MM.1S (cell line): ENCODE data around the gene GNPDA2.

Source experiments
- DNase-seq: peaks from one replicate; pipeline ENCODE4 v3.0.0-alpha.2; 2015
- H2AFZ ChIP-seq: fragments of 300-600 bp; sonication (generic); 2 replicates; pipeline ENCODE4 v1.6.0; 2016; ENCODE audit warnings: antibody characterized with exemption, low read length
- H3F3A ChIP-seq: fragments of 300-600 bp; sonication (generic); 2 replicates; pipeline ENCODE4 v1.6.1; 2016; ENCODE audit warnings: mild to moderate bottlenecking, antibody characterized with exemption, low read length, moderate library complexity, mixed read lengths; ENCODE audit not compliant: insufficient read depth
- H3K27ac ChIP-seq: fragments of 300-600 bp; sonication (generic); 2 replicates; pipeline ENCODE4 v1.5.1; 2016; ENCODE audit warnings: mild to moderate bottlenecking, low read length
- H3K27me3 ChIP-seq: fragments of 300-600 bp; sonication (generic); replicated peaks from 2 replicates; pipeline ENCODE4 v1.6.0; 2016; ENCODE audit warnings: low read length; ENCODE audit not compliant: insufficient read depth
- H3K36me3 ChIP-seq: fragments of 300-600 bp; sonication (generic); replicated peaks from 2 replicates; pipeline ENCODE4 v1.6.1; 2016; ENCODE audit warnings: mild to moderate bottlenecking, low read length, mixed read lengths; ENCODE audit not compliant: insufficient read depth
- H3K4me1 ChIP-seq: fragments of 300-600 bp; sonication (generic); 2 replicates; pipeline ENCODE4 v1.6.1; 2016; ENCODE audit warnings: low read length, mixed read lengths
- H3K4me2 ChIP-seq: fragments of 300-600 bp; sonication (generic); 2 replicates; pipeline ENCODE4 v1.6.0; 2016; ENCODE audit warnings: low read depth, low read length
- H3K4me3 ChIP-seq: fragments of 300-600 bp; sonication (generic); 2 replicates; pipeline ENCODE4 v1.5.1; 2016; ENCODE audit warnings: low read length, mixed read lengths
- H3K79me2 ChIP-seq: fragments of 300-600 bp; sonication (generic); 2 replicates; pipeline ENCODE4 v1.6.1; 2016; ENCODE audit warnings: mixed run types, low read length, mixed read lengths
- H3K9ac ChIP-seq: fragments of 300-600 bp; sonication (generic); 2 replicates; pipeline ENCODE4 v1.6.1; 2016; ENCODE audit warnings: low read length, mixed read lengths
- H3K9me2 ChIP-seq: fragments of 300-600 bp; sonication (generic); replicated peaks from 2 replicates; pipeline ENCODE4 v1.6.1; 2016; ENCODE audit warnings: mild to moderate bottlenecking, low read length, mixed read lengths; ENCODE audit not compliant: insufficient read depth
- H3K9me3 ChIP-seq: fragments of 300-600 bp; sonication (generic); replicated peaks from 2 replicates; pipeline ENCODE4 v1.6.1; 2016; ENCODE audit warnings: mild to moderate bottlenecking, low read length, mixed read lengths; ENCODE audit not compliant: insufficient read depth
- H4K20me1 ChIP-seq: fragments of 300-600 bp; sonication (generic); 2 replicates; pipeline ENCODE4 v1.6.1; 2016; ENCODE audit warnings: mild to moderate bottlenecking, low read length, moderate library complexity, mixed read lengths; ENCODE audit not compliant: insufficient read depth
- EZH2 ChIP-seq: fragments of 300-600 bp; sonication (generic); optimal IDR thresholded peaks from 2 replicates; pipeline ENCODE3; 2017; ENCODE audit warnings: low read depth, mild to moderate bottlenecking, antibody characterized with exemption, low read length, mixed read lengths
- EZH2phosphoT487 ChIP-seq: fragments of 300-600 bp; sonication (generic); IDR thresholded peaks from 2 replicates; pipeline ENCODE4 v1.6.1; 2018; ENCODE audit warnings: antibody characterized with exemption, low read length
- TF ChIP-seq, protein P1 (sequence below): fragments of 300-600 bp; sonication (generic); IDR thresholded peaks from 2 replicates; pipeline ENCODE4 v1.5.1; 2016; ENCODE audit warnings: antibody characterized with exemption, low read length, mixed read lengths

Gene GNPDA2

DNA sequence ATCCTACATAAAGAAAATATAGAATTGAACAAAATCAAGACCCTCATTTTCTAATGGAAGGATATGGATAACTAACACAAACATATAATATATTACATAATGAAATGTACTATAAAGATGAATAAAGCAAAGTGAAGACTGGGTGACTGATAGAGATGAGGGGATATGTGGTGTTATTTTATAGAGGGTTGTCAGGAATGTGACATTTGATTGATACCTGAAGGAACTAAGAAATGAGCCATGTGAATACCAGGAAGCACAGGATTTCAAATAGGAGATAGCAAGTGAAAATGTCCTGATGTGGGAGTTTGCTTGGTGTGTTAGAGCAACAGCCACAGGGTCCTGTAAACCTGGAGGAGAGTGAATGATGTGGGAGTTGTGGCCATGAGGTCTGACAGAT lies 40.1 kb upstream of the GNPDA2 start:
- Histone ChIP-seq H2AFZ (no peak overlapping the region), H3K4me3 (no peak overlapping the region), H3K9me3 (no peaks in the 10 kb centered on the region), H3K9ac (no peak overlapping the region), H3K27ac (no peak overlapping the region), H3K79me2 (no peaks in the 10 kb centered on the region), H3K36me3 (no peaks in the 10 kb centered on the region), H3K27me3 (no peaks in the 10 kb centered on the region), H3K9me2 (no peaks in the 10 kb centered on the region), H3K4me2 (no peak overlapping the region), H3F3A (no peaks in the 10 kb centered on the region), H4K20me1 (no peaks in the 10 kb centered on the region), H3K4me1 (no peaks in the 10 kb centered on the region)
- TF ChIP-seq, protein P1, sequence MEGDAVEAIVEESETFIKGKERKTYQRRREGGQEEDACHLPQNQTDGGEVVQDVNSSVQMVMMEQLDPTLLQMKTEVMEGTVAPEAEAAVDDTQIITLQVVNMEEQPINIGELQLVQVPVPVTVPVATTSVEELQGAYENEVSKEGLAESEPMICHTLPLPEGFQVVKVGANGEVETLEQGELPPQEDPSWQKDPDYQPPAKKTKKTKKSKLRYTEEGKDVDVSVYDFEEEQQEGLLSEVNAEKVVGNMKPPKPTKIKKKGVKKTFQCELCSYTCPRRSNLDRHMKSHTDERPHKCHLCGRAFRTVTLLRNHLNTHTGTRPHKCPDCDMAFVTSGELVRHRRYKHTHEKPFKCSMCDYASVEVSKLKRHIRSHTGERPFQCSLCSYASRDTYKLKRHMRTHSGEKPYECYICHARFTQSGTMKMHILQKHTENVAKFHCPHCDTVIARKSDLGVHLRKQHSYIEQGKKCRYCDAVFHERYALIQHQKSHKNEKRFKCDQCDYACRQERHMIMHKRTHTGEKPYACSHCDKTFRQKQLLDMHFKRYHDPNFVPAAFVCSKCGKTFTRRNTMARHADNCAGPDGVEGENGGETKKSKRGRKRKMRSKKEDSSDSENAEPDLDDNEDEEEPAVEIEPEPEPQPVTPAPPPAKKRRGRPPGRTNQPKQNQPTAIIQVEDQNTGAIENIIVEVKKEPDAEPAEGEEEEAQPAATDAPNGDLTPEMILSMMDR, result no peak
- TF ChIP-seq EZH2 (no peak), EZH2phosphoT487 (no peak)
- DNase-seq, result no peak

DNA sequence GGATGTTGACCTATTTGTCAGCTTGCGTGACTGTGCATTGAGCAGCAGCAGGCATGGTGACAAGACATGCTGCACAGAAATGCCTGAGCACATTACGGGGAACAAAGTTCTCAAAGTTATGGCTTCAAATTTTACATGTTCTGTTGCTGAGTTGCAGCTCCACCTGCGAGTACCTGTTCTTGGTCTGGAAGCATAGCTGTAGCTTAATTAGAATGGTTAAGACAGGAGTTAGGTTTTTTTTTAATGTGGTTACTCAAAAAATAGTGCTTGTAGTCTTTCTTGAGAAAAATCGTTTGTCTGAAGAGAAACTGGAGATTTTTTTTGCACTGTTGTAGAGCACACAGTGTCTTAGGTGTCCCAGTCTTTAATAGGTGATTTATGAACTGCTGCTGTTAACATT lies 38.8 kb upstream of the GNPDA2 start:
- Histone ChIP-seq H3K9ac (no peak overlapping the region), H3K27me3 (no peaks in the 10 kb centered on the region), H3K4me2 (no peak overlapping the region), H4K20me1 (no peaks in the 10 kb centered on the region), H3F3A (no peaks in the 10 kb centered on the region), H3K4me1 (no peaks in the 10 kb centered on the region), H3K36me3 (no peaks in the 10 kb centered on the region), H3K4me3 (no peak overlapping the region), H2AFZ (no peak overlapping the region), H3K79me2 (no peaks in the 10 kb centered on the region), H3K27ac (no peak overlapping the region), H3K9me3 (no peaks in the 10 kb centered on the region), H3K9me2 (no peaks in the 10 kb centered on the region)
- DNase-seq, result no peak
- TF ChIP-seq, protein P1, result no peak
- TF ChIP-seq EZH2phosphoT487 (no peak), EZH2 (no peak)

DNA sequence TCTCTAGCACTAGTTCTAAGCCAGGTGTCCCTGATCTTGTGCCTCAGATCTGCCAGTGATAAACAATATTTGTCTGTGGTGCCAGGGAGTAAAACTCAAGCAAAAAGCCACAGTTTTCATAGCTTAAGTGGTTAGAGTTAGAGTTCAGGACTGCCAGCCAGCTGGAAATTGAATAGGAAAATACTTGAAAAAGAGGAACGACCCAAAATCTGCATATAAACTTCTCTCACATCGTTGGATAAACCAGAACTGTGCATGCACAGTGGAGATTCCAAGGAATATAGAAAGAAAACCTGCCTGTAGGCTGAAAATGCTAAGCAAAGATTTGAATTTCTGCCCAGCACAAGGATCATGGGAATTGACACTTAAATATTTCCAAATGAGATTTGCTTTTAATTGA lies 35.0 kb upstream of the GNPDA2 start:
- Histone ChIP-seq H3F3A (no peaks in the 10 kb centered on the region), H3K27ac (no peak overlapping the region), H3K9ac (no peak overlapping the region), H3K4me1 (no peaks in the 10 kb centered on the region), H3K9me3 (no peaks in the 10 kb centered on the region), H2AFZ (no peak overlapping the region), H3K4me3 (no peak overlapping the region), H3K9me2 (no peaks in the 10 kb centered on the region), H4K20me1 (no peaks in the 10 kb centered on the region), H3K27me3 (no peaks in the 10 kb centered on the region), H3K4me2 (no peak overlapping the region), H3K36me3 (no peaks in the 10 kb centered on the region), H3K79me2 (no peaks in the 10 kb centered on the region)
- TF ChIP-seq, protein P1, result no peak
- TF ChIP-seq EZH2 (no peak), EZH2phosphoT487 (no peak)
- DNase-seq, result no peak
